ENCODE results near the gene PARD6B. TPM values are rescaled to one million over a fixed set of nuclear protein-coding genes. Genes with fewer than 3 reads are reported as not detected.
A peak's percentile ranks its signal among the peaks of the same experiment; 100 is the strongest.

The PARD6B gene
- total and polyA plus RNA-seq, 2 of the 13 experiments (the other 11 are each of a cell fraction or from before 2014, with no cell fraction given) = 6.9 to 22.2 TPM

GRCh38 chr20:50730765-50731054 lies 670 bp upstream of the PARD6B start (continued):
- no peak for TF ChIP-seq SNAPC4 (CRISPR knock-in tag; IDR thresholded peaks at IDR 0.05)
- peak; percentile 68 for TF ChIP-seq PHF8 (CRISPR knock-in tag; IDR thresholded peaks at IDR 0.05)
- TF ChIP-seq SIN3B (IDR thresholded peaks at IDR 0.05; ENCODE audit: low read length) = peak; percentile 54; the same call in 1 of the 2 replicates
- peak; percentile 58 for TF ChIP-seq RAD21 (CRISPR knock-in tag; IDR thresholded peaks at IDR 0.05)
- TF ChIP-seq GPN1 (CRISPR knock-in tag; IDR thresholded peaks at IDR 0.05; ENCODE audit: borderline replicate concordance) = 0 out of 2 replicates have a peak, but pooled peaks have one; percentile 34
- TF ChIP-seq, protein P1, sequence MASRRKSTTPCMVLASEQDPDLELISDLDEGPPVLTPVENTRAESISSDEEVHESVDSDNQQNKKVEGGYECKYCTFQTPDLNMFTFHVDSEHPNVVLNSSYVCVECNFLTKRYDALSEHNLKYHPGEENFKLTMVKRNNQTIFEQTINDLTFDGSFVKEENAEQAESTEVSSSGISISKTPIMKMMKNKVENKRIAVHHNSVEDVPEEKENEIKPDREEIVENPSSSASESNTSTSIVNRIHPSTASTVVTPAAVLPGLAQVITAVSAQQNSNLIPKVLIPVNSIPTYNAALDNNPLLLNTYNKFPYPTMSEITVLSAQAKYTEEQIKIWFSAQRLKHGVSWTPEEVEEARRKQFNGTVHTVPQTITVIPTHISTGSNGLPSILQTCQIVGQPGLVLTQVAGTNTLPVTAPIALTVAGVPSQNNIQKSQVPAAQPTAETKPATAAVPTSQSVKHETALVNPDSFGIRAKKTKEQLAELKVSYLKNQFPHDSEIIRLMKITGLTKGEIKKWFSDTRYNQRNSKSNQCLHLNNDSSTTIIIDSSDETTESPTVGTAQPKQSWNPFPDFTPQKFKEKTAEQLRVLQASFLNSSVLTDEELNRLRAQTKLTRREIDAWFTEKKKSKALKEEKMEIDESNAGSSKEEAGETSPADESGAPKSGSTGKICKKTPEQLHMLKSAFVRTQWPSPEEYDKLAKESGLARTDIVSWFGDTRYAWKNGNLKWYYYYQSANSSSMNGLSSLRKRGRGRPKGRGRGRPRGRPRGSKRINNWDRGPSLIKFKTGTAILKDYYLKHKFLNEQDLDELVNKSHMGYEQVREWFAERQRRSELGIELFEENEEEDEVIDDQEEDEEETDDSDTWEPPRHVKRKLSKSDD (CRISPR knock-in tag; IDR thresholded peaks at IDR 0.05; ENCODE audit: low read depth) = no peak
- TF ChIP-seq, protein P2, sequence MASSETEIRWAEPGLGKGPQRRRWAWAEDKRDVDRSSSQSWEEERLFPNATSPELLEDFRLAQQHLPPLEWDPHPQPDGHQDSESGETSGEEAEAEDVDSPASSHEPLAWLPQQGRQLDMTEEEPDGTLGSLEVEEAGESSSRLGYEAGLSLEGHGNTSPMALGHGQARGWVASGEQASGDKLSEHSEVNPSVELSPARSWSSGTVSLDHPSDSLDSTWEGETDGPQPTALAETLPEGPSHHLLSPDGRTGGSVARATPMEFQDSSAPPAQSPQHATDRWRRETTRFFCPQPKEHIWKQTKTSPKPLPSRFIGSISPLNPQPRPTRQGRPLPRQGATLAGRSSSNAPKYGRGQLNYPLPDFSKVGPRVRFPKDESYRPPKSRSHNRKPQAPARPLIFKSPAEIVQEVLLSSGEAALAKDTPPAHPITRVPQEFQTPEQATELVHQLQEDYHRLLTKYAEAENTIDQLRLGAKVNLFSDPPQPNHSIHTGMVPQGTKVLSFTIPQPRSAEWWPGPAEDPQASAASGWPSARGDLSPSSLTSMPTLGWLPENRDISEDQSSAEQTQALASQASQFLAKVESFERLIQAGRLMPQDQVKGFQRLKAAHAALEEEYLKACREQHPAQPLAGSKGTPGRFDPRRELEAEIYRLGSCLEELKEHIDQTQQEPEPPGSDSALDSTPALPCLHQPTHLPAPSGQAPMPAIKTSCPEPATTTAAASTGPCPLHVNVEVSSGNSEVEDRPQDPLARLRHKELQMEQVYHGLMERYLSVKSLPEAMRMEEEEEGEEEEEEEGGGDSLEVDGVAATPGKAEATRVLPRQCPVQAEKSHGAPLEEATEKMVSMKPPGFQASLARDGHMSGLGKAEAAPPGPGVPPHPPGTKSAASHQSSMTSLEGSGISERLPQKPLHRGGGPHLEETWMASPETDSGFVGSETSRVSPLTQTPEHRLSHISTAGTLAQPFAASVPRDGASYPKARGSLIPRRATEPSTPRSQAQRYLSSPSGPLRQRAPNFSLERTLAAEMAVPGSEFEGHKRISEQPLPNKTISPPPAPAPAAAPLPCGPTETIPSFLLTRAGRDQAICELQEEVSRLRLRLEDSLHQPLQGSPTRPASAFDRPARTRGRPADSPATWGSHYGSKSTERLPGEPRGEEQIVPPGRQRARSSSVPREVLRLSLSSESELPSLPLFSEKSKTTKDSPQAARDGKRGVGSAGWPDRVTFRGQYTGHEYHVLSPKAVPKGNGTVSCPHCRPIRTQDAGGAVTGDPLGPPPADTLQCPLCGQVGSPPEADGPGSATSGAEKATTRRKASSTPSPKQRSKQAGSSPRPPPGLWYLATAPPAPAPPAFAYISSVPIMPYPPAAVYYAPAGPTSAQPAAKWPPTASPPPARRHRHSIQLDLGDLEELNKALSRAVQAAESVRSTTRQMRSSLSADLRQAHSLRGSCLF (CRISPR knock-in tag; IDR thresholded peaks at IDR 0.05; ENCODE audit: borderline replicate concordance) = peak; percentile 57; the same call in 1 of the 2 replicates
- TF ChIP-seq PHF21A (CRISPR knock-in tag; IDR thresholded peaks at IDR 0.05) = peak; percentile 68; the same call in 1 of the 2 replicates
- TF ChIP-seq ZNF766 (CRISPR knock-in tag; IDR thresholded peaks at IDR 0.05; ENCODE audit: borderline replicate concordance) = peak; percentile 44; the same call in 1 of the 2 replicates
- 0 out of 2 replicates have a peak, but pooled peaks have one; percentile 3 for TF ChIP-seq IRF2 (CRISPR knock-in tag; IDR thresholded peaks at IDR 0.05)
- TF ChIP-seq ZNF543 (CRISPR knock-in tag; IDR thresholded peaks at IDR 0.05) = no peak
- TF ChIP-seq RNF2 (conservative IDR thresholded peaks at IDR 0.05; ENCODE audit: low read depth) = peak; percentile 95
- TF ChIP-seq, protein P3, sequence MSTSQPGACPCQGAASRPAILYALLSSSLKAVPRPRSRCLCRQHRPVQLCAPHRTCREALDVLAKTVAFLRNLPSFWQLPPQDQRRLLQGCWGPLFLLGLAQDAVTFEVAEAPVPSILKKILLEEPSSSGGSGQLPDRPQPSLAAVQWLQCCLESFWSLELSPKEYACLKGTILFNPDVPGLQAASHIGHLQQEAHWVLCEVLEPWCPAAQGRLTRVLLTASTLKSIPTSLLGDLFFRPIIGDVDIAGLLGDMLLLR (CRISPR knock-in tag; IDR thresholded peaks at IDR 0.05) = peak; percentile 14; the same call in 1 of the 2 replicates

Measured in HepG2 (cell line).